Activated naive CD8-positive, alpha-beta T cell treated with anti-CD3 and anti-CD28 coated beads, Interleukin-2, amount 10 ng/mL, durations not matched to agents 7 days and 5 days (primary cell): ENCODE measurements around the gene ZBTB49. TPM values are rescaled to one million over a fixed set of nuclear protein-coding genes. Genes with fewer than 3 reads are reported as not detected.

Source experiments
- ATAC-seq: fragments of 150-1000 bp; cut with Tn5 transposase; one replicate; pipeline ENCODE4 v1.10.0; 2021; ENCODE audit warnings: low read depth, moderate library complexity
- POLR2A ChIA-PET: fragments of 350-600 bp; sonication (Branson Sonifier 250); formaldehyde crosslinking; loops from one replicate; lab custom pipeline; 2021; ENCODE audit warnings: antibody characterized with exemption; lab: Charles Lee
- DNase-seq: peaks from one replicate; pipeline ENCODE4 v3.0.0; 2021
- H3K27ac Mint-ChIP-seq: one replicate; pipeline ENCODE4 v1.8.0; 2022; ENCODE audit warnings: mild to moderate bottlenecking, mixed read lengths
- H3K27me3 Mint-ChIP-seq: one replicate; pipeline ENCODE4 v1.8.0; 2022; ENCODE audit warnings: mild to moderate bottlenecking, moderate library complexity, mixed read lengths
- H3K36me3 Mint-ChIP-seq: one replicate; pipeline ENCODE4 v1.8.0; 2021; ENCODE audit warnings: mild to moderate bottlenecking, mixed read lengths
- H3K4me1 Mint-ChIP-seq: one replicate; pipeline ENCODE4 v1.8.0; 2021; ENCODE audit warnings: mixed read lengths
- H3K4me3 Mint-ChIP-seq: one replicate; pipeline ENCODE4 v1.8.0; 2022; ENCODE audit warnings: mild to moderate bottlenecking, moderate library complexity, mixed read lengths
- H3K9me3 Mint-ChIP-seq: one replicate; pipeline ENCODE4 v1.8.0; 2021; ENCODE audit warnings: mixed read lengths
- total RNA-seq, 2 experiments: library from RNA; stranded (reverse); gene quantifications; one replicate each; pipeline ENCODE4 v1.2.3, GENCODE V29; 2021

ZBTB49 gene
- total RNA-seq, 2 experiments from 2014 or later, result 9.7 to 13.0 TPM

DNA sequence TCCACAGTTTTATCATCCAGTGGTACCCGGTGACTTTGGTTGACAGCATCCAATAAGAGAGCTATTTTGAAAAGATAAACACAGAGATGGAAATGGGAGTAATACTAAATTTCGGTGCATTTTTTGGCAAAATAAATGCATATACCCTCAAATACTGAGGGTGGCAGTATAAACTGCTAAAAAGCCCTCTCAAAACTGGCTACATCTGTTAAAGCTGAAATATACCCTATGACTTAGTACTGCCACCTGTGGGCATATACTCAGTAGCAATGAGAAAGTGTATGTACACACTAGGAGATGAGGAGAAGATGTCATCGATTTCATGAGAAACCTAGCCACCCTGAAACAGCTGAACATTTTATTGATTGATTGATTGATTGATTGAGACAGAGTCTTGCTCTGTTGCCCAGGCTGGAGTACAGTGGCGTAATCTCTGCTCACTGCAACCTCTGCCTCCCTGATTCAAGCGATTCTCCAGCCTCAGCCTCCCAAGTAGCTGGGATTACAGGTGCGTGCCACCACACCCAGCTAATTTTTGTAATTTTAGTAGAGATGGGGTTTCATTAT lies 29.8 kb upstream of the ZBTB49 start:
- POLR2A ChIA-PET, result interaction anchor here (1.0 to 2.2 kb wide), 3 partner anchors 8 to 82 kb away, joined by 3 to 8 read pairs (median 3); partner anchors contain the start of gene TMEM128
- Mint-ChIP-seq H3K27me3 (peaks cover 8% of the 10 kb centered on the region), H3K4me1 (peaks cover 2% of the 10 kb centered on the region), H3K36me3 (no peaks in the 10 kb centered on the region), H3K4me3 (no peak overlapping the region), H3K27ac (no peak overlapping the region), H3K9me3 (no peaks in the 10 kb centered on the region)
- no peak for DNase-seq
- peak; percentile 96 for ATAC-seq

DNA sequence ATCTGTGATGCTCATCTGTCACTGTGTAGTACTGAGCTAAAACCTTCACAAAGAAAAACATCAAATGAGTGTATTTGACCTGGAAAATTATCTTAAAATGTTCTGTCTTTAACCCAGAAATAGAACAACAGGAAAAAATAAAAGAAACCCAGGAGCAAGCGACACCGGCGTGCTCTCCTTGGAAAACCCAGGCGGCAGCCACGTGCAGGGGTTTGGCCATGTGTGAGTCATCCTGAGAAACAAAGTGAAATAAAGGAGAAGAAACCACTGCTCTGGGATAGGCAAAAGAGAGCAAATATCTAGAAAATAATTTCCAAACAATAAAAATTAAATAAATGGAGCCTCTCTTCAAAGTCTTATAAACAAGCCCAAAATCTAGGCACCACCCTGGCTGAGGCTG lies 22.1 kb upstream of the ZBTB49 start:
- ATAC-seq, result no peak
- Mint-ChIP-seq H3K4me3 (no peak overlapping the region), H3K27me3 (peaks cover 5% of the 10 kb centered on the region), H3K36me3 (peaks cover 16% of the 10 kb centered on the region), H3K9me3 (no peaks in the 10 kb centered on the region), H3K4me1 (peaks cover 17% of the 10 kb centered on the region), H3K27ac (no peak overlapping the region)
- POLR2A ChIA-PET, result interaction anchor here (1.1 kb wide), 1 partner anchor 8 kb away, joined by 3 read pairs; no protein-coding TSS in a partner anchor
- no peak for DNase-seq

DNA sequence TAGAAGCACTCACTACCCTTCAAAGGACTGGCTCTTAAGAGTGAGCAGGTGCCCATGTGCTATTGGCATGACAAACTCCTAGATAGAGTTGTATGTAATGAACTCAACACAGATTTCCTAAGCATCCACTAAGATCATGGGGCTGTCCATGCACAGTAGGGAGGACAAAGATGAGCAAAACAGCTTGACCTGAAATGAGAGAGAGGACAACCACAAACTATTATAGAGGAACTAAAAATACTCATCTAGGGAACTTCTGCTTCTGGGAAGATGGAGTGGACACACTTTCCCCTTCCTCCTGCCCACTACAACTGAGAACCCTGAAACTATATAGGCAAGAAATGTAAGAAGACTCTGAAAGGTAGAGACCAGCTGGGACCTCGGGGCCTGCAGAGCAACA lies 21.3 kb upstream of the ZBTB49 start:
- no peaks in the 10 kb centered on the region for H3K27me3 Mint-ChIP-seq

DNA sequence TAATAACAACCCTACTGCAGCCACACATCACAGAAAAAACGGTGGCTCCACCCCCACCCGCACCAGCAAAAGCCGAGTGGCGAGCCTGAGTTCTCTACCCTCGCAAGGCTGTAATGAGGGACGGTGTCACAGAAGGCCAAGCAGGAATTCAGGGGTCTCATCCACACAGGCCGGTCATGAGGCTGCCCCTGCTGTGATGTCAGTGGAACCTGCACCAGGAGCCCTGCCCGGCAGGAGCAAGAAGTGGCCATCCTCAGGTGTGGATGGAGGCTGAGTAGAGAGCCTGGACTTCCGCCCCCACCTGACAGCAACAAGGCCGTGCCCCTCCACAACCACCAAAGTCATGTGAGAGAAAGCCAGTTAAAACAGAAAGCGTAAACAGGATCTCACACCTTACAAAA lies 20.7 kb upstream of the ZBTB49 start:
- Mint-ChIP-seq H3K4me3 (peak overlapping the region; percentile 30), H3K27ac (peak overlapping the region; percentile 61), H3K27me3 (no peaks in the 10 kb centered on the region), H3K4me1 (peaks cover 17% of the 10 kb centered on the region), H3K36me3 (peaks cover 18% of the 10 kb centered on the region), H3K9me3 (no peaks in the 10 kb centered on the region)
- POLR2A ChIA-PET, result interaction anchor here (1.1 to 1.3 kb wide), 2 partner anchors 9 to 21 kb away, joined by 3 read pairs; partner anchors contain the start of gene TMEM128
- no peak for DNase-seq
- ATAC-seq, result peak; percentile 53

More for the DNA sequence above, 21.3 kb upstream of the ZBTB49 start:
- POLR2A ChIA-PET, result interaction anchor here (1.1 kb wide), 1 partner anchor 9 kb away, joined by 3 read pairs; no protein-coding TSS in a partner anchor
- DNase-seq (no peak), ATAC-seq (no peak)
- Mint-ChIP-seq H3K4me3 (peak overlapping the region; percentile 30), H3K9me3 (no peaks in the 10 kb centered on the region), H3K36me3 (peaks cover 16% of the 10 kb centered on the region), H3K4me1 (peaks cover 17% of the 10 kb centered on the region), H3K27ac (peak overlapping the region; percentile 61)

DNA sequence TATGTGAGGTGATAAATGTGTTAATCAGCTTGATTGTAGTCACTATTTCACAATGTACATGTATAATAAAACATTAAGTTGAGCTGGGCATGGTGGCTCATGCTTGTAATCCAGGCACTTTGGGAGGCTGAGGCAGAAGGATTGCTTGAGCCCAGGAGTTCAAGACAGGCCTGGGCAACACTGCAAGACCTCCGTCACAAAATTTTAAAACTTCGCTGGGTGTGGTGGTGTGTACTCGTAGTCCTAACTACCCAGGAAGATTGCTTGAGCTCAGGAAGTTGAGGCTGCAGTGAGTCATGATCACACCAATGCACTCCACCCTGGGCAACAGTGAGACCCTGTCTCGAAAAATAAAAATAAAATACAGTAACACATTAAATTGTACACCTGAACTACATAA lies 20.2 kb upstream of the ZBTB49 start:
- Mint-ChIP-seq H3K9me3 (no peaks in the 10 kb centered on the region), H3K4me3 (no peak overlapping the region), H3K36me3 (peaks cover 21% of the 10 kb centered on the region), H3K27me3 (no peaks in the 10 kb centered on the region), H3K27ac (peak overlapping the region; percentile 61), H3K4me1 (peaks cover 17% of the 10 kb centered on the region)
- DNase-seq, result no peak
- POLR2A ChIA-PET, result interaction anchor here (1.3 kb wide), 1 partner anchor 22 kb away, joined by 3 read pairs; the partner anchor contains the start of gene TMEM128
- peak; percentile 65 for ATAC-seq

DNA sequence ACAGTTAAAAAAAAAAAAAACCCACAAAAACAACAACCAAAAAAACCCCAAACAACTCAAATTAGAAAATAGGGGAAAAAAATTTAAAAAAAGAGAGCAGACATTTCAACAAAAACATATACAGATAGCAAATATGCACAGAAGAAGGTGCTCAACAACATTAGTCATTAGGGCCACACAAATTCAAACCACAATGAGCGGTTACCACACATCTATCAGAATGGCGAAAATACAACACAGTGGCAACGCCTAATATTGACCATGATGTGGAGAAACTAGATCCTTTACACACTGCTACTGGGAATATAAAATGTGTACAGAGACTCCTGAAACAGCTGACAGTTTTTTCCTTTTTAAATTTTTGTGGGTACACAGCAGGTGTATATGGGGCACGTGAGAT lies 19.5 kb upstream of the ZBTB49 start:
- no peaks in the 10 kb centered on the region for H3K27me3 Mint-ChIP-seq
- no peak overlapping the region for H3K4me3 Mint-ChIP-seq
- no peak for ATAC-seq

DNA sequence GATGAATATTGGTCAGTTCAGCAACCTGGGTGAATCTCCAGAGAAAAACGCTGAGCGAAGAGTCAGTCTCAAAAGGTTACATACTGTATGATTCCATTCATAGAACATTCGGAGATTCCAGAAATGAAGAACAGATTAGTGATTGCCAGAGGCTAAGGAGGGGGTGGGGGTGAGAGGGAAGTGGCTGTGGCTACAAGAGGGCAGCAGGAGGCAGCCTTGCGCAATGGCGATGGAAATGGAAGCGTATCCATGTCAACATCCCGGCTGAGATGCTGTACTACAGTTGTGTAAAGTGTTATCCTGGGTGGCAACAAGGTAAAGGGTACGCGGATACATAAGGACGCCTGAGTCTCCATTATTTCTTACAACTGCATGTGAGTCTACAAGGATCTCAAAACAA lies 18.1 kb upstream of the ZBTB49 start:
- no peak overlapping the region for H3K4me3 Mint-ChIP-seq
- H3K9me3 Mint-ChIP-seq, result no peaks in the 10 kb centered on the region
- no peak for DNase-seq
- POLR2A ChIA-PET, result no interaction called here
- H3K27me3 Mint-ChIP-seq, result no peaks in the 10 kb centered on the region
- ATAC-seq, result no peak
- peaks cover 20% of the 10 kb centered on the region for H3K36me3 Mint-ChIP-seq
- no peak overlapping the region for H3K27ac Mint-ChIP-seq
- H3K4me1 Mint-ChIP-seq, result peaks cover 17% of the 10 kb centered on the region

More for the DNA sequence above, 19.5 kb upstream of the ZBTB49 start:
- POLR2A ChIA-PET, result interaction anchor here (1.3 kb wide), 1 partner anchor 23 kb away, joined by 3 read pairs; the partner anchor contains the start of gene TMEM128
- no peaks in the 10 kb centered on the region for H3K9me3 Mint-ChIP-seq
- peaks cover 21% of the 10 kb centered on the region for H3K36me3 Mint-ChIP-seq
- H3K4me1 Mint-ChIP-seq, result peaks cover 17% of the 10 kb centered on the region
- H3K27ac Mint-ChIP-seq, result peak overlapping the region; percentile 6
- DNase-seq, result no peak

DNA sequence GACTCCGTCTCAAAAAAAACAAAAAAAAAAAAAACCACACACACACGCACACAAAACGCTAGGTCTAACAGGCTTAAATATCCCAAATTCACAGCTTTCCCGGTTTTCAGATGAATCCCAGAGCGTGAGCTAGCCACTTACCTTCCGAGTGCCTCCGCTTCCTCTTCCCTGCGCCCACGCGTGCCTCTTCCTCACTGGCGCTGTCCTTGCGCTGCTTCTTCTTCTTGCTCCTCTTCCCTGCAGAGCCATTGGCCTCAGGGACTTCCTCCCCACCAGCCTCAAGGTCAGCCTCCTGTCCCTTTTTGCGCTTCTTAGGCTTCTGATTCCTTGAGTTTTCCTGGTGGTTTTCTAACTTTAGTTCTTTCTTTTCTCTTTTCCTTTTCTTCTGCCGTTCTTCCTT lies 15.8 kb upstream of the ZBTB49 start:
- Mint-ChIP-seq H3K36me3 (peaks cover 18% of the 10 kb centered on the region), H3K27ac (peak overlapping the region; percentile 55), H3K4me3 (no peak overlapping the region), H3K27me3 (no peaks in the 10 kb centered on the region), H3K4me1 (peaks cover 12% of the 10 kb centered on the region), H3K9me3 (no peaks in the 10 kb centered on the region)
- POLR2A ChIA-PET, result no interaction called here
- DNase-seq (no peak), ATAC-seq (no peak)

DNA sequence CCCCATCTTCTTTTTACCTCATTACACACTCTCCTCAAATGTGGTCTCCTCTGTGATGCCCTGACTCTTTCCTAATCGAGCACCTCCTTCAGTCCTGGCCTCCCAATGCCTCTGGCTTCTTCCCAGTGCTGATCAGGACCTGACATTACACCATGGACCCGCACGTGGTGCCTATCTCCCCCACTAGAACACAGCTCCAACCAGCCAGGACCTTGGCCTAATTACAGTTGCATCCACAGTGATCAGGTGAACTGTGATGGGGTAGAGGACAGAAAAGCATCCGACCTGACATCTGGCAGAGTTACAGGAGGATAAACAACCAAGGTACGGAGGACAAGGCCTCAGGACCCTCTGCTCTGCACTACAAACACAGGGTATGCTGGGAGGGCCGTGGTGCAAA lies 12.5 kb upstream of the ZBTB49 start:
- POLR2A ChIA-PET, result no interaction called here
- H3K4me3 Mint-ChIP-seq, result no peak overlapping the region
- H3K27ac Mint-ChIP-seq, result no peak overlapping the region
- ATAC-seq, result no peak
- no peak for DNase-seq
- H3K27me3 Mint-ChIP-seq, result no peaks in the 10 kb centered on the region
- no peaks in the 10 kb centered on the region for H3K4me1 Mint-ChIP-seq
- no peaks in the 10 kb centered on the region for H3K9me3 Mint-ChIP-seq
- H3K36me3 Mint-ChIP-seq, result peaks cover 16% of the 10 kb centered on the region

DNA sequence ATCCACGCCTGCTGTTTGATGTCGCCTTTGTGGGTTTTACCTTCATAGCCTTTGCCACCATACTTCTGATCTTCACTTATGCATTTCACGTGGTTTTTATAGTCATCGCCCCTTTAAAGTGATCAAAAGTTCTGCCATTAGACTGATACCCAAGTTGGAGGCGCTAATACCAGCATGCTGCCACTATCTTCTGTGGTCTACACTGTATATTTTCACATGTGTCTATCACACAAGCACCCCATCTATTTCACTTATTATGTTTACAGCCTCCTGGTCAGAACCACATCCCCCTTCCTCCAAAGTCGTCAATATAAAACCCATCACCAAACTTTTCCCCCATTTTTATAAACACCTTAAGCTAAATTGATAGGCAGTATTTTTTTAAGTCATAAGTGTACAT lies 8.3 kb upstream of the ZBTB49 start:
- H3K4me3 Mint-ChIP-seq, result no peak overlapping the region
- no peaks in the 10 kb centered on the region for H3K9me3 Mint-ChIP-seq
- H3K36me3 Mint-ChIP-seq, result peaks cover 17% of the 10 kb centered on the region
- POLR2A ChIA-PET, result no interaction called here
- H3K27me3 Mint-ChIP-seq, result no peaks in the 10 kb centered on the region
- ATAC-seq, result no peak
- no peaks in the 10 kb centered on the region for H3K4me1 Mint-ChIP-seq
- H3K27ac Mint-ChIP-seq, result no peak overlapping the region
- no peak for DNase-seq

DNA sequence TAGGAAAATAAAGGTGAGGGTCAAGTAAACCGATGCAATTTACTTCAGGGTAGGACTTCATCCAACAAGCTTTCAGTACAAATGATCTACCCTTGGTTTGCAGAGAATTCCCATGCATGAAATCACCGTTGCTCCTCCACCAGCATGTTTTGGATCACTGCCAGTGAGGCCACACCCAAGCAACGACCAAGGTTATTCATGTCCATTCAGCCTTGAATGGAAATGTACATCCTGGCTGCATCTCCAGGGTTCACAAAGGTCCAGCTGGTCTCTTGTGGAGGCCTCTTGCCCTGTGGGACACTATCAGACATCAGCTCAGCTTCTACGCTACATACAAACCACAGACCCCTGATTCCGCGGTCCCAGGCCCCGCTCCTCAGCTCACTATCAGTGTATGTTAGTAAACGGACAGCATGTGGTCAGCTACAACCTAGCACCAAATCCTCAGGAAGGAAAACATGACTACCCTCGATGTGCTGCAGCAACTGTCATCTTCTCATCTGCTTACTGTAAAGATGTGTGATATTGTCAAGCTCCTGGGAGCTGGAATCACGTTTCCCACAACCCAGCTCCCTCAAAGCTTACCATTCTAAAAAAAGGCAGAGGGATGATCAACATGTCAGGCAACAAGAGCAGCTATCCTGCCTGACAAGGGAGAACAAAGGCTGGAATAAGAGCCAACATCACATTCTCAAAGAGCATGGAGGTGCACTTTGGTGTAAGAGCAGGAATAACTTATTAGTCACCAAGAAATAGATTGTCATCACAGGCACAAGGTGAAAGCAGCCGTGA lies 5.0 kb upstream of the ZBTB49 start:
- Mint-ChIP-seq H3K36me3 (peaks cover 16% of the 10 kb centered on the region), H3K4me1 (peaks cover 12% of the 10 kb centered on the region)

DNA sequence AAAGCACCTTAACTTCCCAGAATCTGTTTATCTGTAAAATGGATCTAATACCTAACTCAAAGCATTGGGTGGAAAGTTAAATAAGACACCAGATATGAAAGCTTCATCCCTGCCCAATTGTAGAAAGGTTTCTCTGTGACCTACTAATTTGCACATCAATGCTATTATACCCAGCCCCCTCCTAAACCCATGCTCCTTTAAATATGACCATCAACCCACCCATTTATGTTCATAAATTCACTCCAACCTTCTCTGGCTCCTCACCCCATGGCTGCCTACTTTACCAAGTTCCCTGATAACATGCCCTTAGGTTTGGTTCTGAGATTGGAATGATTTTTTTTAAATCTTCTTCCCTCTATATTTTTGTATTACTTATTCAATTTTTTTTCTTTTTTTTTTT lies 2.0 kb upstream of the ZBTB49 start:
- peaks cover 25% of the 10 kb centered on the region for H3K4me1 Mint-ChIP-seq
- DNase-seq (no peak), ATAC-seq (no peak)
- no peaks in the 10 kb centered on the region for H3K9me3 Mint-ChIP-seq
- H3K27me3 Mint-ChIP-seq, result no peaks in the 10 kb centered on the region
- no peak overlapping the region for H3K27ac Mint-ChIP-seq
- POLR2A ChIA-PET, result interaction anchor here (1.2 kb wide), 1 partner anchor 40 kb away, joined by 3 read pairs; the partner anchor contains the start of gene TMEM128
- peaks cover 10% of the 10 kb centered on the region for H3K36me3 Mint-ChIP-seq
- H3K4me3 Mint-ChIP-seq, result no peak overlapping the region

More for the DNA sequence above, 5.0 kb upstream of the ZBTB49 start:
- H3K27ac Mint-ChIP-seq, result no peak overlapping the region
- ATAC-seq, result no peak
- H3K9me3 Mint-ChIP-seq, result no peaks in the 10 kb centered on the region
- POLR2A ChIA-PET, result interaction anchor here (0.5 kb wide), 1 partner anchor 347 kb away, joined by 4 read pairs; no protein-coding TSS in a partner anchor
- H3K27me3 Mint-ChIP-seq, result no peaks in the 10 kb centered on the region
- no peak overlapping the region for H3K4me3 Mint-ChIP-seq
- DNase-seq, result no peak

DNA sequence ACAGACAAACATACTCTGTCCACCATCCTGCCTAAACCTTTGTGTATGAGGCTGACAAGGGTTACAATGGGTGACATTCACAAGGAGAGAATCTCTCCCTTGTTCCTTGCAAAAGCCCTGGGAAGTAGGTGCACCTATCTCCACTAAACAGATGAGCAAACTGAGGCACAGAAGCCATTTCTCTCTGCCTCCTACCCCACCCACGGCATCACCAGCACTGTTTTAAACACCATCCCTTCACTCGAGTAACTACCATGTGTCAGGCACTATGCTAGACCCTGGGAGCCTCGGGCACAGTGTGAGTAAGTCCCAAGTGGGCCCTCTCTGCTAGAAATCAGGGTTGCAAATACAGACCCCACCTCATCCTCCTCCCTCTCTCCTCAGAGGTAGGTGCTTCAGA lies 996 bp upstream of the ZBTB49 start:
- no peak for ATAC-seq
- Mint-ChIP-seq H3K27me3 (no peaks in the 10 kb centered on the region), H3K4me1 (peaks cover 25% of the 10 kb centered on the region), H3K36me3 (peaks cover 10% of the 10 kb centered on the region), H3K9me3 (no peaks in the 10 kb centered on the region), H3K4me3 (peak overlapping the region; percentile 97), H3K27ac (peak overlapping the region; percentile 91)
- POLR2A ChIA-PET, result no interaction called here
- no peak for DNase-seq
